Measurements from ENCODE around the gene SLCO3A1. TPM values are rescaled to one million over a fixed set of nuclear protein-coding genes. Genes with fewer than 3 reads are reported as not detected.

The SLCO3A1 gene
- total RNA-seq, 1 donor from 2014 or later: 25.9 TPM

- no peak for DNase-seq (ENCODE audit: low spot score)
Observed at GRCh38 chr15:92153620-92154019, 300.1 kb downstream of the SLCO3A1 start.

- no peak for DNase-seq (ENCODE audit: low spot score)
Observed at GRCh38 chr15:92155934-92156333, 302.4 kb downstream of the SLCO3A1 start.

DNA sequence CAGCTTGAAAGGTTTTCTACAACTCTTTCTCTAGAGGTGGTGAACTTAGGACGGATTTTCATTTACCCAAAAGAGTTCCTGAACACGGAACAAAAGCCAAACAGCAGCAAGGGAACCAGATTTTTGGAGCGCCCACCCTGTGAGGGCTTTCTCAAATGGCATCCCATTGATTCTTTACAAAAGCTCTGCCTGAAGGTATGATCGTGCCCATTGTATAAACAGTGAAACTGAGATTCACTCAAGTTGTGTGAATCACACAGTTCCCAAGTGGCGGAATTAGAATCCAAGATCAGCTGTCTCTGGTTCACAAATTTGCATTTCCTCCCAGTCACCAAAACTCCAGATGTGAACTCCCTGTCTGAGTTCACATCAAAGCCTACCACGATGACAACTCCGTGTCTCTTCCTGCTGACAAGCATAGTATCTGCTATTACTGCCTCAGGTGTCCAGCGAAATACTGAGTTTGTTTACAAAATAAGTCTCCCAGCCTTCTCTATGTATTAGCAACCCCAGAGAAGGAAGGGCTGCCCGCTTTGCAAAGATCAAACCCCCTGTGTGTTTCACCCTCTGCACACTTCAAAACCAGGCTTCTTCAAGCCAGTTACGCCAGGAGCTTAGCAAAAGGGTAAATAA is 304.3 kb downstream of the SLCO3A1 start:
- no peak for DNase-seq (ENCODE audit: low spot score)

DNA sequence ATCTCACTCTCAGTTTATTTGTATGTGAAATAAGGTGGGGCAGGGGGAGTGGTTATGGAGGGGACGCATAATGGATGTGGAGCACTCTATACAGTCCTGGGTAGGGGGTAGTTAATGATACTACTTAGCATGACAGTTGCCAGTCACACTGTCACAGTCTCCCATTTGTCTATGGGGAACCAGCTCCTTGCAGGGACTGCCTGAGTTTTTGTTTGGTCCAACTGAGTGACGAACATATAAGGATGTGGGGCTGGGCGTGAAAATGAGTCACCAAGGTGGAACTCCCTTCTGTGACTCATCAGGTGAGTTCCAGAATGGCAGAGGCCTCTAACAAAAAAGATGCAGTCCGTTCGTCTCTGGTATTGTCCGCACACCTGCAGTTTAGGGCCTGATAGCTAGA is 304.9 kb downstream of the SLCO3A1 start:
- no peak for DNase-seq (ENCODE audit: low spot score)

DNA sequence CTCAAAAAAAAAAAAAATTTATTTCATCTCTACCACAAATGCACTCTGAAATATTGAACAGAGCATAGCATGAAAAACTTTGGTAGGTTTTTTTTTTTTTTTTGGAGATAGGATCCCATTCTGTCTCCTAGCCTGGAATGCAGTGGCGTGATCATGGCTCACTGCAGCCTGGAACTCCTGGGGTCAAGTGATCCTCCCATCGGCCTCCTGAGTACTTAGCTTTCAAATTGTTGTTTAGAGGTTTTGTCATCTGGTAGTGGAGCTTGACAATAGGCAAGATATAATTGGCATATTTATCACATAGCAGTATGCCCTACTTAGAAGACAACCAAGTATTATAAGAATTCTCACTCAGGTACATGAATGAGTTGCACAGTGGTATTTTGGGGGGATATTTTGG is 306.0 kb downstream of the SLCO3A1 start:
- DNase-seq (ENCODE audit: low spot score): no peak

DNA sequence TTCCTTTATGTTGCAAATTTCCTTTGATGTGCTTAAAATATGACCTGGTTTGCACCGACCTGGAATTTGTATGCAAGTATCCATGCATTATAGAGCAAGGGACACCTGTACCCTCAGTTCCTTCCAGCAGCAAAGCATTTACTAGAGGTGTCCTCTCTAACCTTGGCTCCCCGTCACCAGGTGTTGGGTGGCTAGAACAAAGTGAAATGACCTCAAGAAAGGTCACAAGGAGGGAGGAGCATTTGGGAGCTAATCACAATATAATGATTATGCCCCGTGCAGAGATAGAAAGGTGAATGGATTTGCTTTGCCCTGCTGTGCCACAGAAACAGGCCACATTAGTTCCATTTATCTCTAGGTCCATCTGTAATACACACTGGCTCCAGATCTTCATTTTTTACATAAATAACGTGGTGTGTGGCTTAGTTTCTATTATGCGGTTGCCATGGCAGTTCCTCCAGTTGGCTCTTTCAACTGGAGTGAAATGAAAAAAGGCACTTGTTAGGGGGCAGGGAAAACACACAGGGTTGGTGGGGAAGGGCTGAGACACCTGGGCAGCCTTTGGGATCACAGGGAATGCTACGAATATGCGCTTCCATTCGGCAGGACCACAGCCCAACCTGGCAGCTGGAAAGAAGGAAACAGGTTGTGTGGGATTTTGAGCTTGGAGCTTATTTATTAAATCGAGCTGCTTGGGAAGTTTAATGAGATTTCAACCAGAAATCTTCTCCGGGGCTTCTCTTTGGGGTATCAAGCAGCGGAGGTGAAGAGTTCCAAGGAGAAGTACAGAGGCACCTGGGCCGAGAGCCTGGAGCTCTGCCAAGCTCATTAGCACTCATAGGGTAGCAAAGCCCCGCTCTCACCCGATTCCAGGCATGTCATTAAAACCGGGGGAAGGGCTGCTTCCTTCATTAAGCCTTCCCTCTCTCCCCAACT is 306.7 kb downstream of the SLCO3A1 start:
- no peak for DNase-seq (ENCODE audit: low spot score)

DNA sequence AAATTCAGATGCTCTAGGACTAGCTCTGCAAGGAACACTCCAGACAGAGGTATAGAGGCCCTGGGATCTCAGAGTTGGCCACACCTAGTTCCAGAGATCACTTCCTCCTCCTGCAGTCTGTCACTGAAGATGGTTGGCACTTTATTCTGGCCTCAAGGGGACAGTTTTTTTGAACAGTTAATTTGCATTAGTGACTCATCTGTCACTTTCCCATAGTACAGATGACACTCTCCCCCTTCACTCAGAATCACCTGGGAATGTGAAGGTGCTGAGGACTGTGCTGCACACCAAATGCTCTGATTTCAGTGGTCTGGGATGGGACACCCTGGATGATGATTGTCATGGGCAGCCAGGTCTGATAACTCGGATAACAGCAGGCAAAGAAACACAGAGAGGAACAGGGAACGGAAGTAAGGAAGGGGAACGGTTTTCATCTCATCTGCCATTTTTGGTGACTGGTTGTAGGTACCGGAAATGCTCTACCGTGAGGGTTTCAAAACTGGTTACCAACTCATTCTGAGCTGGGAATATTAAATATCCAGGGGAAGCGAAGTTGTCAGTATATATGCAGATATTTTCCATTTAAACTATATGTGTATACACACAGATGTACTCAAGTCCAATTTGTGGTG is 307.6 kb downstream of the SLCO3A1 start:
- DNase-seq (ENCODE audit: low spot score): no peak

- DNase-seq (ENCODE audit: low spot score): no peak
Observed at GRCh38 chr15:92162657-92163056, 309.1 kb downstream of the SLCO3A1 start.

- no peak for DNase-seq (ENCODE audit: low spot score)
Observed at GRCh38 chr15:92163641-92164040, 310.1 kb downstream of the SLCO3A1 start.

DNA sequence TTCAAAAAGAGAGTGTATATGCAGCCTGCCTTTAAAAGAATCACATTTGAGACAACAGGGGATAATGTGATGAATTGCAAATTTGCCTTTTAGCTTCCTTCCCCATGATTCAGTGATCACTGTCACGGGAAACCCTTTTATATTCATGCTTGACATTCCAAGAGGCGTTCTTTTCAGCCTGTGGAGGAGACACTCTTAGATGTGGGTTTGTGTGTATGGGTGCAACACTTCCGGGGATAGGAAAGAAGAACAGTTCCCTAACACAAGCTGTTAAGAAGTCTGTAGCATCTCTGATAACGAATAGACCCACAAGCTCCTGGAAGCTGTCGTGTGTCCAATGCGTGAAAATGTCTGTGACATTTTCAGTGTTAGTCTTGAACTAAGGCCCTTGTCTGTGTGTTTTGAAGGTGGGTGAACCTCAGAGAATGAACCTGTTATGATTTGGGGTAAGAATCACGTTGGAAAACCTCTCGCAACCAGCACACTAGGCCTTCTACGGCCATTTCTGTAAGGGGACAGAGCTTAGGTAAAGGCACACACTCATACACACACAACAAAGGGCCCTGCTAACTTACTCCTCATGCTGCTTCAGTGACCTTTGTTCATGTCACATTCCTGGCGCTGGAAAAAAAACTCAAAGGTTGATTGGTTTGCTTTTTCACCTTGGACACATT is 311.0 kb downstream of the SLCO3A1 start:
- no peak for DNase-seq (ENCODE audit: low spot score)

- no peak for DNase-seq (ENCODE audit: low spot score)
Observed at GRCh38 chr15:92165001-92165346, 311.5 kb downstream of the SLCO3A1 start.

DNA sequence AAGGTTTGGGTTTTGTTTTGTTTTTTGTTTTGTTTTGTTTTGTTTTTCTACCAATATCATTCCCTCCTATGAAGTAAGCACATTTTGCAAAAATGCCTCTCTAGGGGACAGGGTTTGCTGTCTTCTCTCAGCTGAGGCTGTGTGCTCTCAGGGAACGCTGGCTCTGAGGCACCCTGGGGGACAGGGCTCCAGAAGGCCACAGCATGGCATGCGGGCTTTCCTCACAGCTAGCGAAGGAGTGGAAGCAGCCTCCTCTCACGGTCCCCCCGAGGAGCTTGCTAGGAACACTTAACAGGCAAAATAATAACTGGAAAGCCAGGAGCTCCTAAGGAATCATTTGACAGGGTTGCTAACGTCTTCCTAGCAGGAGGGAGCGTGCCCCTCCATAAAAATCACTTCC is 312.5 kb downstream of the SLCO3A1 start:
- DNase-seq (ENCODE audit: low spot score): no peak

DNA sequence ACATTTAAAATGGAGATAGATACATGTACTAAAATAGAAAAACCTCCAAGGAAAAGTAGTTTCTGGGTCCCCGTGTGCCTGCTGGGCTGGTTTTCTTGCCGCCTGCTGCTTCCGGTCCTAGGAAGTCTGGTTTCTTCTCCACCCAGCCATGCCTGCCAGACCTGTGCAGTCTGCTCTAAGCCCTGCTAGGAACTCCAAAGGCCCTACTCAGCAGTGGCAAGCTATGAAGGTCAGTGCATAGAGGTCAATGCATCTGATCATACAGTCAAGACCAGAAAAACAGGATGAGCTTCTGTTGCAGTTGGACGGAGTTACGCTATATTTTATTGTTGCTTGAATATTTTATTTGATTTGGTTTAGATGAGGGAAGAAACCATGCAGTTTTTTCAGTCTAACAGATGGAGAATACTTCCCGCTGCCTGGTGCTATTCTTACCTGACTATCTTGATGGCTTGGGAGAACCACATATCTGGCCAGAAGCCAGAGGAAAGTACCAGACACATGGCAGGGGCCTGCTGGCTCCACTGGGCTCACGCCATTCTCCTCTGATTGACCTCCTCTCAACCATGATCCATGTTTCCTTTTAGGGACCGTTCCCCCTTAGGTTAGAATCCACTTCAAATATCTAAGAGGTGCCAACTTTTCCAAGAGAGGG is 313.4 kb downstream of the SLCO3A1 start:
- DNase-seq (ENCODE audit: low spot score): no peak

DNA sequence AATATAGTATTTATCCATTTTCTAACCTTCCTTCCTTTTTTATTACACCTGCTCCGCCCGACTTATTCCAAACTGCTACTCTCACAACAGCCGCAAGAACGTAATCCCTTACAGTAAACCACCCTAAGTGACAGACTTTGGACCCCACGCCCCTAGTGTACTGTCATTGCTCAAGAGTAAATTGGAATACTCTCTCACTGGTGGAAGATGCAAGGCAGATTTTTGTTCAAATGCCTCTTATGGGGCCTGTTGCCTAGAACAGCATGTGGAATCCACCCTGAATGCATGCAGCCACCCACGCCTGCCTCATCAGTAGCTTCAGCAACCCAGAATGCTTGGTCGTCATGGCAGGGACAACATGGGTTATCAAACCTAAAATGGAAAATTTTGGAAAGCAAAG is 313.9 kb downstream of the SLCO3A1 start:
- DNase-seq (ENCODE audit: low spot score): no peak

DNA sequence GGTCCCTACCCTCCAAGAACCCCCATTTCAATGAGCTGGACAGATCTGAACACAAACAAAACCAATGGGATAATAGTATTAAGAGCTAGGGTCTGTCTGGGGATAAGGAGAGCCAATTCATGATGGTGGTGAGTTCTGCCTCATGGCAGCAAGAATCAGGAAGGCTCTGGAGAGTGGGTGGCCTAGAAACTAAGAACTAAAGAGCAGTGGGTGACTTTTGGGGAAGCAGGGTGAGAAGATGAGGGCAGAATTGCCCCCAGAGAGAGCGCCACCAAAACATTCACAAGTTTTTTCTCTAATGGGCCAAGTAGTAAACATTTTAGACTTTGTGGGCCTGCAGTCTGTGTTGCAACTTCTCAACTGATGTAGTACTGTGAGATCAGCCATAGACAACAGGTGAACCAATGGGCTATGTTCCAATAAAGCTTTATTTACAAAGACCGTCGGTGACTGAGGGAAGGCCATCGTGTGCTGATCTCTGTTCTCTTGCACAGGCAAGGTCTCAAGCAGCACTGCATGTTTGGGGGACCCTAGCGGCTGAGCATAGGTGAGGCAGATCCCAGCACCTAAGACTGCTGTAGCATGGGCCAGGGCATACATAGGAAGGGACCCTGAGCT is 314.7 kb downstream of the SLCO3A1 start:
- no peak for DNase-seq (ENCODE audit: low spot score)

GRCh38 chr15:92170897-92171296 is 317.4 kb downstream of the SLCO3A1 start:
- no peak for DNase-seq (ENCODE audit: low spot score)

- DNase-seq (ENCODE audit: low spot score): no peak
Observed at GRCh38 chr15:92178911-92179310, 325.4 kb downstream of the SLCO3A1 start.

- no peak for DNase-seq (ENCODE audit: low spot score)
Observed at GRCh38 chr15:92184142-92184541, 330.6 kb downstream of the SLCO3A1 start.

DNA sequence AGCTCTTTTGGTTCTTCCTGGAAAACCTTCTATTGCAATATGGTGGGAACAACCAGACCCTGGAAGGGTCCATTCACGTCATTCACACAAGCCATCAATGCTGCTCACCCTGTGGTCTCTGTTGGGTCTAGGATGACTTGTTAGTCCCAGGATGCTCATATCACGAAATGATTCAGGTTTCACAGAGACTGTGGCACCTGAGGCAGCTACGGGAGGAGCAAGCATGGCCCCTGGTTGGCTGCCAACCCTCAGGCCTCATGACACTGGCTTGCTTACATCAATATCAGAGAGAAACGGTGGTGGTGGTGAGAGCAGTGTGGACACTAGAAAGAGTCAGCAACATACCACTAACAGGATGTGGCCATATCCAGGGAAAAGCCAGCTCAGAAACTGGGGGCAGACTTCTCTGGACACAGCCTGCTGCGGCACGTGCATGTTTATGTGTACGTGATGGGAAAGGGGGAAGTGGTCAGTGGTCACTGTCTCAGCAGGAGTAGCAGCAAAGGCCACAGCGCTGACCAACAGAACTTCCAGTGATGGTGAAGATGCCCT is 331.2 kb downstream of the SLCO3A1 start:
- DNase-seq (ENCODE audit: low spot score): no peak

- no peak for DNase-seq (ENCODE audit: low spot score)
Observed at GRCh38 chr15:92187975-92188374, 334.5 kb downstream of the SLCO3A1 start.

Measured in mesenteric fat pad (tissue), 1 donor.